OCI-LY1 (cell line): ENCODE results near the gene KCNC2.

Source experiments
- CTCF ChIP-seq: fragments of 200-600 bp; sonication (generic), shearing (Covaris generic); IDR thresholded peaks from 2 replicates; pipeline ENCODE4 v1.5.1; 2017; ENCODE audit warnings: mild to moderate bottlenecking, antibody characterized with exemption, low read length, moderate library complexity, mixed read lengths
- EZH2 ChIP-seq: fragments of 200-600 bp; sonication (generic), shearing (Covaris generic); IDR thresholded peaks from 2 replicates; pipeline ENCODE4 v1.8.0; 2017; ENCODE audit warnings: borderline replicate concordance, mixed run types, mild to moderate bottlenecking, antibody characterized with exemption, low read length, moderate library complexity, mixed read lengths

DNA sequence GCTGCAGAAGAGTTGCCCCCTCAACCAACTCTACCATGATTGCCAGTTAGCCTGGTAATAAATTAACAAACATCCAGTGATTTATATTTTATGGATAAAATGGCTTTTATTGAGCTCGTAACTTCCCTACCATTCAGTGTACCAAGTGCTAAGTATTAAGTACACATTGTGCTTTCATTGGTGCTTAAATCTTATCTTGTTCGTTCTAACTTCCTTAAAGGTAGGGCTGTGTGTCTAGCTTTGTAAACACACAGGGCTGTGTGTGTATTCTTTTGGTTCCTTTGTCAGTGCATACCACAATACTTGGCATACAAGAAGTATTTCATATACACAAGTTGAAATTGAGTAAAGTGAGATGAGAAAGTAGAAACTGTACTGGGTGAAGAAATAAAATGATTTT lies 80.4 kb downstream of the KCNC2 start:
- no peak for TF ChIP-seq CTCF
- no peak for TF ChIP-seq EZH2
